Measurements from ENCODE around the gene SEC14L6.
"Not testable (repeated sequence)": the region's sequence is repeated elsewhere in the genome, so short reads cannot be mapped to it uniquely, and the experiment has no call there.

Gene SEC14L6

DNA sequence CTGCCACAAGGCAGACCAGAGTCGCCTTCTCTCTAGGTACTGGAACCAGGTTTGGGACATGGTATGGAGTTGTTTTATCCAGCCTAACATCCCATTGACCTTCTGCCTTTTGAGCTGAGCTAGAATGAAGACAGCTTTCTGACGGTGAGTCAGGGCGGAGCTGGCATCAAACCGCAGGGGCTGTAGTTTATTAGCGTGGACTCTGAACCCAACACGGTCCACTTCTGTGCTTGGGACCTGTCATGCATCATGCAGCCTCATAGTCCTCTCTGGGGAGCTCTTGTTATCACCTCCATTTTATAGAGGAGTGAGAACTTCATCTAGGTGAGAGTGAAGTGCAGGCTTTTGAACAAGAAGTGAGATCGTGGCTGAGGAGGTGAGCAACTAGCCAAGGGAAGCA, 19.6 kb upstream of the SEC14L6 start:
- Histone ChIP-seq H3K27ac (no peak overlapping the region), H3K4me3 (no peak overlapping the region)
- TF ChIP-seq, protein P1, sequence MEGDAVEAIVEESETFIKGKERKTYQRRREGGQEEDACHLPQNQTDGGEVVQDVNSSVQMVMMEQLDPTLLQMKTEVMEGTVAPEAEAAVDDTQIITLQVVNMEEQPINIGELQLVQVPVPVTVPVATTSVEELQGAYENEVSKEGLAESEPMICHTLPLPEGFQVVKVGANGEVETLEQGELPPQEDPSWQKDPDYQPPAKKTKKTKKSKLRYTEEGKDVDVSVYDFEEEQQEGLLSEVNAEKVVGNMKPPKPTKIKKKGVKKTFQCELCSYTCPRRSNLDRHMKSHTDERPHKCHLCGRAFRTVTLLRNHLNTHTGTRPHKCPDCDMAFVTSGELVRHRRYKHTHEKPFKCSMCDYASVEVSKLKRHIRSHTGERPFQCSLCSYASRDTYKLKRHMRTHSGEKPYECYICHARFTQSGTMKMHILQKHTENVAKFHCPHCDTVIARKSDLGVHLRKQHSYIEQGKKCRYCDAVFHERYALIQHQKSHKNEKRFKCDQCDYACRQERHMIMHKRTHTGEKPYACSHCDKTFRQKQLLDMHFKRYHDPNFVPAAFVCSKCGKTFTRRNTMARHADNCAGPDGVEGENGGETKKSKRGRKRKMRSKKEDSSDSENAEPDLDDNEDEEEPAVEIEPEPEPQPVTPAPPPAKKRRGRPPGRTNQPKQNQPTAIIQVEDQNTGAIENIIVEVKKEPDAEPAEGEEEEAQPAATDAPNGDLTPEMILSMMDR (IDR thresholded peaks at IDR 0.05), result no peak
- no peak for DNase-seq (ENCODE audit: low spot score)

DNA sequence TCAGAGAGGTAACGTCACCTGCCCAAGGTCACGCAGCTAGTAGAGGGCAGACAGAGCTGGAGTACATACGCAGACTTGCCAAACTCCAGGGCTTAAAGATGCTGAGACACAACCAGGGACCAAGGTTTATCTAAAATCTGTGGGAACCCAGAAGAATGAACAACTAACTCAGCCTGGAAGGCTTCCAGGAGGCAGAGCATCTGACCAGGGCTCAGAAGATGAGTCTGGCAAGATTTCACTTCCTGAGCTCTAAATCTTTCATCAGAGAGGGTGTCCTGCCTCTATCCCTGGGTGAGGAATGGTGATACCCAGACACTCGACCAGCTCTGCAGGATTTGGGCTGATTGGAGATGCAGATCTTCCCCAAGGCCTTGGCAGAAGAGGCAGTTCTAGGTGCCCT, 18.8 kb upstream of the SEC14L6 start:
- TF ChIP-seq, protein P1 (IDR thresholded peaks at IDR 0.05), result no peak
- DNase-seq (ENCODE audit: low spot score), result no peak
- H3K27ac ChIP-seq, result no peak overlapping the region
- H3K4me3 ChIP-seq, result no peak overlapping the region

DNA sequence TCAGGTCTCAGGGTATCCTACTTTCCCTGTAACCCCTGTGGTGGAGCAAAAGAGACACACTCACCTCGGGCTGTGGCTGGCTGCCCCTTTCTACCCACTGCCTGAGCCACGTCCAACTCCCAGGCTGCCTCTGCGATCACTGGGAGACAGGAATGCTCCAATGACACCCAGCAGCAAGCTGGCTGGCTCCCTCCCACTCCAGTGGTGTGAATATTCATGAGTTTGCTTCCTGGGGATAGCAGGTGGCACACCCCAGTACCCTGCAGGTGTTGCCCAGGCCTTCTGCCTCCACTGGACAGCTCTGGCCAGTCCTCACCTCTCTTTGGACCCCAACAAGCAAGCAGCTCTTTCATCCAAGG, 18.2 kb upstream of the SEC14L6 start:
- Histone ChIP-seq H3K4me3 (no peak overlapping the region), H3K27ac (no peak overlapping the region)
- DNase-seq (ENCODE audit: low spot score), result no peak
- TF ChIP-seq, protein P1 (IDR thresholded peaks at IDR 0.05), result no peak

DNA sequence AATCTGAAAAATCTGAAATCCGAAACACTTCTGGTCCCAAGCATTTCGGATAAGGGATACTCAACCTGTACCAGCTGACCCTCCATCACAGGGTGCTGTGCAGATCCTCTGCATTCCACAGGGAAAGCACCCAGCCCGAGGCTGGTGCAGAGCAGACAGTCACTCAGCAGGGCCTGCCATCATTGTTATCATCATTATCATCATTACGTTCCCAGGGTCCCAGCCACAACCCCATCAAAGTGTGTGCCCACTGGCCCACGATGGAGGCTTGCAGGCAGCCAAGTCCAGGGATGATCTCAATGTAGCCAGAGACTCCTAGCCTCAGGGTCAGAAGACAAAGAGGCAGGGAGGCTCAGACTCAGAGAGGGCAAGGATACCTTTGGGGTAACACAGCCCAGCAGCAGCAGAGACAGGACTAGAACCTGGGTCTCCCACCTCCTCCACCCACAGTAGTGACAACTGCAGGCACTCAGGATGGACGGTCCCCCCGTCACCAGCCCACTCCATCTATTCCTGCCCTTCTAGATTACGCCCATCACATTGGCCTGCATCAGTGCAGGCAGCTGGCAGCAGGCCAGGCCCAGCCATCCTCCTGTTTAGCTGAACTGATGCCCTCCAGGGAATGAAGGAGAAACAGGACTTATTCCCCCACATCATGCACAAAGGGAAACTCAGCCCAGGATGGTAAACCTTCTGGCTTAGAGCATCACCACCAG, 17.7 kb upstream of the SEC14L6 start:
- TF ChIP-seq, protein P1 (IDR thresholded peaks at IDR 0.05), result no peak
- no peak overlapping the region for H3K4me3 ChIP-seq
- no peak for DNase-seq (ENCODE audit: low spot score)
- H3K27ac ChIP-seq, result no peak overlapping the region

DNA sequence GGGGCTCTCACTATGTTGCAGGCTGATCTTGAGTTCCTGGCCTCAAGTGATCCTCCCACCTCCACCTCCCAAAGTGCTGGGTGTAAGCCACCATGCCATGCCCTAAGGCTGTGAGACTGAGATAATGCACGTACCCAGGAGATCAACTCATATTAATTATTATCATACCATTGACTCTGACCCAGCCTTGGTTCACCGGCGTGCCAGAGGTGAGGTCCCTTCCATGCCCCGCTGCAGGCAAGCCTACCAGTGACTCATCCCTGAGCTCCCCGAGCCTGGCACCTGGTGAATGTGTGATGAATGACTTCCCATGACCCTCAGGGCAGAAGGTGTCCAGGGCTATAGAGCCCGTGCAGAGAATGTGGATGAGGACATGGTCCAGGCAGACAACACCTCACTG, 15.8 kb upstream of the SEC14L6 start:
- H3K27ac ChIP-seq, result no peak overlapping the region
- H3K4me3 ChIP-seq, result no peak overlapping the region
- TF ChIP-seq, protein P1 (IDR thresholded peaks at IDR 0.05), result no peak
- DNase-seq (ENCODE audit: low spot score), result no peak

DNA sequence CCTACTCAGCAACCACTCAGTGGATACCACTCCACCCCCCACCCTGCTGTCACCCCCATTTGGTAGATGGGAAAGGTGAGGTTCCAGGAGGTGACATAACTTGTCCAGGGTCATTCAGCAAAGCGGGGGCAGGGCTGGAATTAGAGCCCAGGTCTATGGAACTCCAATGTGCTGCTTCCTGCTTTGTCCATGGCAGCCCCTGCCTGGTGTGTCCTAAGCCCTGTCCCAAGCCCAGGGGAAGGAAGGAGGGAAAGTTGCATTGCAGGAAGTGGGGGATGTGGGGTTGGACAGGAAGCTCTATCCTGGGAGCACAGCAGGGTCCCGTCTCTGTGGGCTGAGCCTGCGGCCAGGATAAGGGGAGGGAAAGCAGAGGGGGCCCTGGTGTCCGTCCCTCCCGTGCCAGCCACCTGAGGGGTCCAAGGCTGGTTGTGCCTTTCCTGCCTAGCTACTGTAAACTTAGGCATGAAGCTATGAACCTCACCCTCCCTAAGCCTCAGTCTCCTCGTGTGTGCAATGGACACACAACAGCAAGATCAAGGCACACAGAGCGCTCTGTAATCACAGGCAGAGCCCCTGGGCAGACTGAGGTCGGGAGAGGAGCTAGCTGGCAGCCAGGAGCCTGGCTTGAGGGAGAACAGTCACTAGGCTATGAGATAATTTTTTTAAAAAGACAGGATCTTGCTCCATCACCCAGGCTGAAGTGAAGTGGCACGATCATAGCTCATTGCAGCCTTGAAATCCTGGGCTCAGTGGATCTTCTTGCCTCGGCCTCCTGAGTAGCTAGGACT, 15.1 kb upstream of the SEC14L6 start:
- TF ChIP-seq, protein P1 (IDR thresholded peaks at IDR 0.05), result no peak
- H3K4me3 ChIP-seq, result no peak overlapping the region
- DNase-seq (ENCODE audit: low spot score), result no peak
- no peak overlapping the region for H3K27ac ChIP-seq

DNA sequence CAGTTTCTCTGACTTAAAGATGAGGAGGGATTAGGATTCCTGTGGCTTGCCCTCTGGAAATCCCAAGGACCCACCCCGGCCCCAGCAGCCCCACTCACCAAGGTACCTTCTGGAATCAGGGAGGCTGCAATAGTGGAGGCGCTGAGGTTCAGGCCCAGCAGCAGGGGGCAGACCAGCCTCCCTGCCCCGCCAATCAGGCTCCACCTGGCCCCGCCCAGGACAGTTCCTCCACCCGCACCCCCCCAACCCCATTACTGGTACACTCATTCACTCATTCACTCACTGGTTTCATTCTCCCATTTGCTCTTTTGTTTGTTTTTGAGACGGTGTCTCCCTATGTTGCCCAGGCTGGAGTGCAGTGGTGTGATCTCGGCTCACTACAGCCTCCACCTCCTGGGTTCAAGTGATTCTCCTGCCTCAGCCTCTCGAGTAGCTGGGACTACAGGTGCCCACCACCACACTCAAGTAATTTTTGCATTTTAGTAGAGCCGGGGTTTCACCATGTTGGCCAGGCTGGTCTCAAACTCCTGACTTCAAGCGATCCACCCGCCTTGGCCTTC, 14.2 kb upstream of the SEC14L6 start:
- DNase-seq (ENCODE audit: low spot score); H3K4me3 ChIP-seq; H3K27ac ChIP-seq: not testable (repeated sequence)

All from coronary artery (tissue), 2 donors.